Stimulated activated CD4-positive, alpha-beta T cell treated with anti-CD3 and anti-CD28 coated beads, Interleukin-1b, Interleukin-23, amount 100 ng/mL, for 1 hour (primary cell): ENCODE data around the gene COPZ2.
A peak's percentile ranks its signal among the peaks of the same experiment; 100 is the strongest.
"Not testable (repeated sequence)": the region's sequence is repeated elsewhere in the genome, so short reads cannot be mapped to it uniquely, and the experiment has no call there.

Experiments
- DNase-seq, 2 donors: peaks; one replicate each; pipeline ENCODE4 v3.0.0-alpha.2; 2020; ENCODE audit warnings: low read depth in 2 of 2

The COPZ2 gene

GRCh38 chr17:48037036-48037837 lies at the start of gene COPZ2:
Gene COPZ2, minus strand, starts transcription at chr17:48037797. Its CDS starts 20 bp downstream, at chr17:48037777.
- no peak for DNase-seq

DNA sequence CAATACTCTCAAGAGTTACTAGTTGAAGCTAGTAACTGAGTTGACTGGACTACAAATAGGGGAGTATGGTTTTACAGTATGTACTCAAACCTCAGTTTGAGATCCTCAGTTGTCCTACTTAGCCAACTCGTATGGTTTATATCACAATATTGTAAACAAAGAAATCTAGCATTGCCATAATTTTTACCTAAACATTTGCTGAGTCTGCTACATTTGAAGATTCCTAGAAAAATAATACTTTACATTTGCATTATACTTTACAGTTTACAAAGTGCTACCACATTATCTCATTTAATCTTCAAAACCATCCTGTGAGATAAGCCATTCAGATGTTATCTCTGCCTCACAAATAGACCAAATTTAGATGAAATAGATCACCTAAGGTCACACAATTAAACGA lies 47.3 kb upstream of the COPZ2 start:
- DNase-seq = no peak

DNA sequence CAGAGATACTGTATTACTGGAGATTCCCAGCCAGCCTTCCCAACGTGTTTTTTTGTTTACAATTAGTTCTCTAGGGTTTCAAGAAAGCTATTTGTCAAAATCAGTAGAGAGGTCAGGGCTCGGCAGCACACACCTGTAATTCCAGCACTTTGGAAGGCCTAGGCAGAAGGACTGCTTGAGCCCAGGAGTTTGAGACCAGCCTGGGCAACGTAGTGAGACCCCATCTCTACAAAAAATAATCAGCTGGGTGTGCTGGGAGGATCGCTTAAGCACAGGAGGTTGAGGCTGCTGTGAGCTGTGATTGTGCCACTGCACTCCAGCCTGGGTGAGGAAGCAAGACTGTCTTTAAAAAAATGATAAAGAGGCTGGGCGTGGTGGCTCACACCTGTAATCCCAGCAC lies 44.3 kb upstream of the COPZ2 start:
- no peak for DNase-seq

- not testable (repeated sequence) for DNase-seq
These were observed 39.6 kb upstream of the COPZ2 start for GRCh38 chr17:48077152-48077551.

DNA sequence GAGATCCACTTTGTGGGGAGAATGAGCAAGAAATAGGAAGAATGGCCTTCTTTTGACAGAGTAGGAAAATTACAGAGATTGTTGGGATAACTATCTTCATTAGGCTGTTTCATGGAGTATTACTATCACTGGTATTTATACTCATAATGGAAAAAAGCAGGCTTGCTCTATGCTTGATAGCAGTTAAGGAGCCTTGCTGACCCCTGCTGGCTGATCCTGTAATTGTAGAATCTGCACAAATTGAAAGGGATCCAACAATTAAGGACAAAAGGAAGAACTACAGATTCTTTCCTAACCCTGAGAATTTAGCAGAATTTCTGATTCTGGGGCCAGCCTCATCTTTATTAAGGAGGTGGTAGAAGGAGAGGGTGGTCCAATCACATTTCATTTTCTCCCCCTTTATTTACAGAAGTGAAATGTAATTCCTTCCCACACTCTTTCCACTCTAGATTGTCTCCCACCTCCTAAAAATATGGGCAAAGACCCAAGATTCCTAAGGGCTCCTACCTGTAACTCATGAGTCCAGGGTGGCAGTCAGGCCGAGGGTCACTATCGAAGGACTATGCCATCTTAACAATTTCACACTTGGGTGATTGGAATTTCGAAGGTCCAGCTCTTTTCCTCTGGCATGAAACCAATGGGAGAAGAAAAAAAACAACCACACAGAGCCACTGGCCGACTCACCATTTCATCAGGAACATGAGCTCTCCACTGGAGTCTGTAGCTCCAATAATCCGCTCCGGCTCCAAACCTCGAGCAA lies 36.9 kb upstream of the COPZ2 start:
- DNase-seq = peak; percentile 42 to 64

DNA sequence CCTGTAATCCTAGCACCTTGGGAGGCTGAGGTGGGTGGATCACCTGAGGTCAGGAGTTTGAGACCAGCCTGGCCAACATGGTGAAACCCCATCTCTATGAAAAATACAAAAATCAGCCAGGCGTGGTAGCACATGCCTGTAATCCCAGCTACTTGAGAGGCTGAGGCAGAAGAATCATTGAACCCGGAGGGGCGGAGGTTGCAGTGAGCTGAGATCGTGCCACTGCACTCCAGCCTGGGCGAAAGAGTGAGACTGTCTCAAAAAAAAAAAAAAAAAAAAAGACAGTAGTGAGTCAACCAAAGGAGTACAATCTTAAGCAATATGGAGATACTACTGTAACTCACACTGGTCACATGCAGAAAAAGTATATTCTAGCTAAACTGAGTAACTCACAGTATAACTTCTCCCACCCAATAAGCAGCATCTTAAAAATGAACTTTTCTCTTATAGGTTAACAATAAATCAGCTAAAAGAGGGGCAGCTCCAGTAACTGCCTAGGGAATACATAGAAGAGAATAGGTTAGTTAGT lies 36.0 kb upstream of the COPZ2 start:
- not testable (repeated sequence) for DNase-seq

DNA sequence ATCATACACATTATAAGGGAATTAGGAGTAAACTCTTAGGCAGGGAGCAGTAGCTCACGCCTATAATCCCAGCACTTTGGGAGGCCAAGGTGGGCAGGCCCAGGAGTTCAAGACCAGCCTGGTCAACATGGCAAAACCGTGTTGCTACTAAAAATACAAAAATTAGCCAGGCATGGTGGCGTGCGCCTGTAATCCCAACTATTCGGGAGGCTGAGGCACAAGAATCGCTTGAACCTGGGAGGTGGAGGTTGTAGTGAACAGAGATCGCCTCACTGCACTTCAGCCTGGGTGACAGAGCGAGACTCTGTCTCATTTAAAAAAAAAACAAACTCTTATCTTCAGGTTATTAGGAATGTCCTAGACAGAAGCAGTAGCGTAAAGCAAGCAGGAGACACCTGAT lies 35.2 kb upstream of the COPZ2 start:
- DNase-seq = not testable (repeated sequence)

- DNase-seq = no peak
These were observed 34.1 kb upstream of the COPZ2 start for GRCh38 chr17:48071654-48072053.

- no peak for DNase-seq
These were observed 32.6 kb upstream of the COPZ2 start for GRCh38 chr17:48070195-48070594.

DNA sequence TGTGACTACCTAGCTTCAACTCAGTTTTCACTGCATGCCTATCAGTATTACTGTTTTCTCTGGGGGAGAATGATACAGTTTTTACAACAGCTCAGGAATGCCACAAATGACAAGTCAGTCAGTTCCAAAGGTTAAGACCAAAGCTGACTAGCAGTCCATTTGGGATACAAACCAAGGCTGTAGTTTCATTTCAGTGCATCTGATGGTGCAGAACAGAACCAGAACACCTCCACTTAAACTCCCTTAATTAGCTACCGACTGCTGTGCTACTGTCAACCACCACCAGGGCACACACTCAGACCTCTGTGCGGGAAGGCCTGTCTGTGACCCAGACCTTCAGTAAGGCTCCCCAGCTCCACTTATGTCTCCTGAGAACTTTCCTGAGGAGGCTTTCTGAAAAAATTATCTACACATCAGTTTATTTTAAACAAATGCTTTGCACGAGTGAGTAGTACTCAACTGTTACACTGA lies 30.9 kb upstream of the COPZ2 start:
- DNase-seq = no peak

DNA sequence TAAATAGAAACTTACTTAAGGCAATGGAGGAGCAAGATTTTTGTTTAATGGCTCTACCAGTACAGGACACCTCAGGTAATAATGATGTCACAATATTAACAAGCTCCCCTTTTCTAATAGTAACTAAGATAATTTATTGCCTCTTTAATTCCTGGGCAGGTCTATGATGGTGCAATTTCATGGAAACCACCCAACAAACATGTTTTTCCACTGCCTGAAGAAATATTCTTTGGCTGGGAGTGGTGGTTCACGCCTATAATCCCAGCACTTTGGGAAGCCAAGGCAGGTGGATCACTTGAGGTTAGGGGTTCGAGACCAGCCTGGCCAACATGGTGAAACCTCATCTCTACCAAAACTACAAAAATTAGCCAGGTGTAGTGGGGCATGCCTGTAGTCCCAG lies 30.2 kb upstream of the COPZ2 start:
- not testable (repeated sequence) for DNase-seq

DNA sequence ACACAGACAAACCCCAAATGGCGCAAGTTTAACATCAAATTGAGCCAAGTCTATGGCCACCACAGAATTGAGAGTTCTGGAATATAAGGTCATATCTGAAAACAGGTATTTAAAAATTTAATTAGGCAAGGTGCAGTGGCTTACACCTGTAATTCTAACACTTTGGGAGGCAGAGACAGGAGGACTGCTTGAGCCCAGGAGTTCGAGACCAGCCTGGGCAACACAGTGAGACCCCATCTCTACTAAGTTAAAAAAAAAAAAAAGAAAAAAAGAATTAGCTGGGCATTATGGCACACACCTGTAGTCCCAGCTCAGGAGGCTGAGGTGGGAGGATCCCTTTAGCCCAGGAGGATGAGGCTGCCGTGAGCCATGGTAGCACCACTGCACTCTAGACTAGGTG lies 29.6 kb upstream of the COPZ2 start:
- DNase-seq = no peak

DNA sequence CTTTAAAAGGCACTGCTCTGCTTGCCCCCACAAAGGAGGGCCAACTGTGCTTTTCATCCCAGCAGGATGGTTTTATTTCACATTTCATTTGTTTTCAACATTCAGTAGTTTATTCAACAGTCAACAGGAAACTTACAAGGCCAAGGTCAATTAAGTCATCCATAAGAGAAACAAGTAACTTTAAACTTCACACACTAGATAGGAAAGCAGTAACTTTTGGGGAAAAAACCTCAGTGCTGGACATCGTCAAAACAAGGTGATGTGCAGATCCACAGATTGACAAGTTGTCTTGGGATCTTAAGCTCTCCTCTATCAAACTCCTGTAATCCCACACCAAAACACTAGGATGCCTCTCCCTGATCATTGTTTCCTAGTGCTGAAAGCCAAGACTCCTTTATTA lies 29.1 kb upstream of the COPZ2 start:
- no peak for DNase-seq

GRCh38 chr17:48066192-48066591 lies 28.6 kb upstream of the COPZ2 start:
- no peak for DNase-seq

GRCh38 chr17:48064638-48065037 lies 27.0 kb upstream of the COPZ2 start:
- DNase-seq = no peak

DNA sequence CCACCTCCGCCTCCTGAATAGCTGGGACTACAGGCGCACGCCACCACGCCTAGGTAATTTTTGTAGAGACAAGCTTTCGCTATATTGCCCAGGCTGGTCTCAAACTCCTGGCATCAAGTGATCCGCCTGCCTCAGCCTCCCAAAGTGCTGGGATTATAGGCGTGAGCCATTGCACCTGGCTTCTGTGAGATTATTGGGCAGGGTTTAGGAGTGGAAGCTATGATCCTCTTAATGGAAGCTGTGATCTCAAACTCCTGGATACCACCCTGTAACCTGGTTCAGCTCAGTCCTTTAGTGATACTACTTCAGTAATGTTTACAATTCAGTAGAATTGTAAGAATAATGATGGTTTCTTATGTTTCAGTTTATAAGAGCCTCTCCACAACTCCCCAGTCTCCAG lies 24.7 kb upstream of the COPZ2 start:
- no peak for DNase-seq

- DNase-seq = no peak
These were observed 22.7 kb upstream of the COPZ2 start for GRCh38 chr17:48060249-48060648.

- DNase-seq = no peak
These were observed 21.6 kb upstream of the COPZ2 start for GRCh38 chr17:48059125-48059668.

DNA sequence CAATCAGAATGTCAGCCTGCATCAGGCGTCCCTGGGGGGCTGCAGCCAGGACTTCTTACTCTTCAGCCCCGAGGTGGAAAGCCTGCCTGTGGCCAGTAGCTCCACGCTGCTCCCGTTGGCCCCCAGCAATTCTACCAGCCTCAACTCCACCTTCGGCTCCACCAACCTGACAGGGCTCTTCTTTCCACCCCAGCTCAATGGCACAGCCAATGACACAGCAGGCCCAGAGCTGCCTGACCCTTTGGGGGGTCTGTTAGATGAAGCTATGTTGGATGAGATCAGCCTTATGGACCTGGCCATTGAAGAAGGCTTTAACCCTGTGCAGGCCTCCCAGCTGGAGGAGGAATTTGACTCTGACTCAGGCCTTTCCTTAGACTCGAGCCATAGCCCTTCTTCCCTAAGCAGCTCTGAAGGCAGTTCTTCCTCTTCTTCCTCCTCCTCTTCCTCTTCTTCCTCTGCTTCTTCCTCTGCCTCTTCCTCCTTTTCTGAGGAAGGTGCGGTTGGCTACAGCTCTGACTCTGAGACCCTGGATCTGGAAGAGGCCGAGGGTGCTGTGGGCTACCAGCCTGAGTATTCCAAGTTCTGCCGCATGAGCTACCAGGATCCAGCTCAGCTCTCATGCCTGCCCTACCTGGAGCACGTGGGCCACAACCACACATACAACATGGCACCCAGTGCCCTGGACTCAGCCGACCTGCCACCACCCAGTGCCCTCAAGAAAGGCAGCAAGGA lies 21.0 kb upstream of the COPZ2 start:
- no peak for DNase-seq

- no peak for DNase-seq
These were observed 20.0 kb upstream of the COPZ2 start for GRCh38 chr17:48057626-48058025.

DNA sequence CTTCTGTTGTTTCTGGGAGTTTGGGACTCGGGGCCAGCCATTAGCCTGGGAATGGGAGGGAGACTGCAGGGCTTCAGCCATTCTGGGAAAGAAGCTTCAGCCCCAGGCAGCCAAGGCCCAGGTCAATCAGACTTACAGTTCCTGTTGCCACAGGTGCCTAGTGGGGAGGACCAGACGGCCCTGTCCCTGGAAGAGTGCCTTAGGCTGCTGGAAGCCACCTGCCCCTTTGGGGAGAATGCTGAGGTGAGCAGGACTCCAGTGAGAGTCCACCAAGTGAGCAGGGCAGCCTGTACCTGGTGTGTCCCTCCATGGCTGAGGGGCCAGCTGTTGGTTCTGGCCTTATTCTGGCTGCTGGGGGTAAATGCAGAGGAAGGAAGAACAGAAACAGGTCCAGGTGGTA lies 19.3 kb upstream of the COPZ2 start:
- DNase-seq = no peak

GRCh38 chr17:48056246-48056745 lies 18.7 kb upstream of the COPZ2 start:
- DNase-seq = no peak
